GM12891 (cell line): Measurements from ENCODE around the gene GALNT9.
"Not testable (repeated sequence)": the region's sequence is repeated elsewhere in the genome, so short reads cannot be mapped to it uniquely, and the experiment has no call there.

Experiments used
- POLR2A ChIP-seq: IDR thresholded peaks from 2 replicates; pipeline ENCODE4 v1.6.1; 2011; ENCODE audit warnings: low read depth, low read length, control low read depth
- POLR2AphosphoS5 ChIP-seq: IDR thresholded peaks from 2 replicates; pipeline ENCODE4 v1.6.1; 2011; ENCODE audit warnings: low read depth, low read length, control low read depth
- SPI1 ChIP-seq: IDR thresholded peaks from 2 replicates; pipeline ENCODE4 v1.6.1; 2011; ENCODE audit warnings: low read depth, low read length, control low read depth

- TF ChIP-seq POLR2AphosphoS5, POLR2A, SPI1: not testable (repeated sequence)
These were observed 25.5 kb downstream of the GALNT9 start for GRCh38 chr12:132303853-132304373.
